Body of pancreas (tissue), 4 donors: Measurements from ENCODE around the gene FAM107B.

Source experiments
- POLR2A ChIP-seq, 3 donors: fragments of 450-650 bp; IDR thresholded peaks; one replicate each; pipeline ENCODE4 v1.6.1; 2016; ENCODE audit warnings: antibody characterized with exemption in 3 of 3, mild to moderate bottlenecking in 2 of 3
- TF ChIP-seq, protein P1 (sequence below), 7 experiments: fragments of 450-650 bp in 4 of 7; fragments of 200-600 bp in 3 of 7; sonication (generic) in 3 of 7; IDR thresholded peaks; one replicate each; pipeline ENCODE4 v1.5.1; 2016 to 2019; ENCODE audit warnings: antibody characterized with exemption in 7 of 7

DNA sequence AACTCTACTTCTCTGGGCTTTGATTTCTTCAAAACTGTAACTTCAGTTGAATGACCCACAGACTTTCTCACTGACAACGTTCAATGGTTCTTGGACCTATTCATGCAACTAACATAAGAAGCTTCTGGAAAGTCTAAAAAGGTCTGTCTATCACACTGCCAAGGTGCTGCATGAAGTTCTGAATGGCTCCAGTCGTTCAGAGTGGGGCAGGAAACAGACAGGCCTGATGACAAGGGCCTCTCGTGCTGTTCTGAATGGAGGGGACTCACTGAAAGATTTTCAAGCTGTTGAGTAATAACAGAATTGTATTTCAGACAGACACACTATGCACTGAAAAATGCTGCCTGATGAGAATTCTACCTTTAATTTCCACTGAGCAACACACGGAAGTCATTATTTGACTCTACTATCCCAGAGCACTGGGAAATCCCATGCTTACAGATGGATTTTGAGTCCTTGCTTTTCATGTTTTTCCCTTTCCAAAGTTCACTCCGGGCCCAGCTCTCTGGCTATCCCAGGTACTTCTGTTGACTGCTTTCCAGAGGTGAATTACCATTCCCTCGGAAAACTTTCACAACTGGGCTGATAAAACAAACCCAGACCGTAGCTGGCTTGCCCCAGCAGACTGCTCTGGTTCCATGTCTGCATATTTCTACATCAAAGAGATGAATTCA is 239.1 kb downstream of the FAM107B start:
- TF ChIP-seq, protein P1, sequence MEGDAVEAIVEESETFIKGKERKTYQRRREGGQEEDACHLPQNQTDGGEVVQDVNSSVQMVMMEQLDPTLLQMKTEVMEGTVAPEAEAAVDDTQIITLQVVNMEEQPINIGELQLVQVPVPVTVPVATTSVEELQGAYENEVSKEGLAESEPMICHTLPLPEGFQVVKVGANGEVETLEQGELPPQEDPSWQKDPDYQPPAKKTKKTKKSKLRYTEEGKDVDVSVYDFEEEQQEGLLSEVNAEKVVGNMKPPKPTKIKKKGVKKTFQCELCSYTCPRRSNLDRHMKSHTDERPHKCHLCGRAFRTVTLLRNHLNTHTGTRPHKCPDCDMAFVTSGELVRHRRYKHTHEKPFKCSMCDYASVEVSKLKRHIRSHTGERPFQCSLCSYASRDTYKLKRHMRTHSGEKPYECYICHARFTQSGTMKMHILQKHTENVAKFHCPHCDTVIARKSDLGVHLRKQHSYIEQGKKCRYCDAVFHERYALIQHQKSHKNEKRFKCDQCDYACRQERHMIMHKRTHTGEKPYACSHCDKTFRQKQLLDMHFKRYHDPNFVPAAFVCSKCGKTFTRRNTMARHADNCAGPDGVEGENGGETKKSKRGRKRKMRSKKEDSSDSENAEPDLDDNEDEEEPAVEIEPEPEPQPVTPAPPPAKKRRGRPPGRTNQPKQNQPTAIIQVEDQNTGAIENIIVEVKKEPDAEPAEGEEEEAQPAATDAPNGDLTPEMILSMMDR (IDR thresholded peaks at IDR 0.05): no peak
- no peak for TF ChIP-seq POLR2A (IDR thresholded peaks at IDR 0.05)
